CD4-positive, alpha-beta T cell treated with Interleukin-17A for 4 hours (primary cell): ENCODE data around the gene TAX1BP1.
"Not testable (repeated sequence)": the region's sequence is repeated elsewhere in the genome, so short reads cannot be mapped to it uniquely, and the experiment has no call there.

Experiments used
- DNase-seq: peaks from one replicate; pipeline ENCODE4 v3.0.0-alpha.2; 2020; ENCODE audit warnings: mixed read lengths

TAX1BP1 gene

DNA sequence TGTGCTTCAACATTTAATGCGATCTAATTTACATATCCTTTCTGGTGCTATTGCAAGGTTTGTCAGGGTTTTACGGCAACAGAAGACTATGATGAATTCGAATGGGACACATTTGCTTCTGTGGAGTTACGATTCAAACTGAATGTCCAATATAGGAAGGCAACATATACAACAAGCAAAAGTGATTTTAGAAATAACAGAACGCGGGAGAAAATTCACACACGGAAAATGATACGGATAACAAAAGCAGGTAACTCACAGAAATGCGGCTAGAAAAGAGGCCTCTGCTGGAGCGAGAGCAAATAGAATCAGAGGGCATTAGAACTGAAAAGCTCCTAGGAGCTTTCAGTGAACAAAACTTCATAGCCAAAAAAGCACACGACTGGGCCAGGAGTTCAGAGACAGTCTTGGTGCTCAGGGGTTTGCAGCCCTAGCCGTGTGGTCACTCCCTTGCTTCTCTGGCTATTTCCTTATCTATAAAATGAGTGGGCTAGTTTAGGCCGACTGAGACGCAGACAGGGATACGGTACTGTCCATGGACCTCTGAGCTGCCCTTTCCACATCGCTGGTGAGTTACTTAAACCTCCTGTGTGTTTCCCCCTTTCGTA, 557 bp upstream of the TAX1BP1 start:
- DNase-seq, result no peak

DNA sequence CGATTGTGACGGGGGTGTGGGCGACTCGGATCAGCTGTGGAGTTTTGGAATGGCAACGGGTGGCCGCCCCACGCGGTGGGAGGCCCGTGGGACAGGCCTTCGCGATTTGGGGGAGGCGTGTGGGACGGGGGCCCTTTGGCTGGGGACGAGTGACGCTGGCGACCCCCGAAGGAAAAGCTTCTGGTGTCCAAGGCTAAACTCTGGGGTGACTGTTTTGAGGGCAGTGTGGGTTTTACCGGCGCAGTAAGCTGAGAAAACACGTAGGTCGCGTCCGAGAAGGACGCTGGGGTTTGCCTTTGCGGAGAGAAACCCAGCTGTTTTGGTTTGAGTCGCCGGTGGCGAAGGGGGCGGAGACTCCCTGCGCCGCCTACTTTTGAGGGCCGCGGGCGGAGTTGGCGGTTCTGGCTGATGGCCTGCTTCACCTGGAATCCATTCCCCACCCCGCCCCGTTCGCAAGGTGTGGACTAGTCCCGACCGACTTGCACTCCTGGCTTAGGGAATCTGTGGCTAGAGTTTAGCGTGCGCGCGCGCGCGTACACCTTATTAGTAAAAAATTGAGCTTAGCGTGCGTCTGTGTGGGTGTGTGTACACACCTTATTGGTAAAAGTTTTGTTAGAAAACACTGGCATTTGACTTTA, 606 bp downstream of the TAX1BP1 start:
- peak; percentile 87 for DNase-seq

DNA sequence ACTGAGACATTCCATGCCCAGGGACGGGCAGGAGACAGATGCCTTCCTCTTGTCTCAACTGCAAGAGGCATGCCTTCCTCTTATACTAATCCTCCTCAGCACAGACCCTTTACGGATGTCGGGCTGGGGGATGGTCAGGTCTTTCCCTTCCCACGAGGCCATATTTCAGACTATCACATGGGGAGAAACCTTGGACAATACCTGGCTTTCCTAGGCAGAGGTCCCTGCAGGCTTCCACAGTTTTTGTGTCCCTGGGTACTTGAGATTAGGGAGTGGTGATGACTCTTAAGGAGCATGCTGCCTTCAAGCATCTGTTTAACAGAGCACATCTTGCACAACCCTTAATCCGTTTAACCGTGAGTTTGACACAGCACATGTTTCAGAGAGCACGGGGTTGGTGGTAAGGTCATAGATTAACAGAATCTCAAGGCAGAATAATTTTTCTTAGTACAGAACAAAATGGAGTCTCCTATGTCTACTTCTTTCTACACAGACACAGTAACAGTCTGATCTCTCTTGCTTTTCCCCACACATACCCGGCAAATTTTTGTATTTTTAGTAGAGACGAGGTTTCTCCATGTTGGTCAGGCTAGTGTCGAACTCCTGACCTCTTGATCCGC, 2.2 kb downstream of the TAX1BP1 start:
- DNase-seq, result not testable (repeated sequence)

DNA sequence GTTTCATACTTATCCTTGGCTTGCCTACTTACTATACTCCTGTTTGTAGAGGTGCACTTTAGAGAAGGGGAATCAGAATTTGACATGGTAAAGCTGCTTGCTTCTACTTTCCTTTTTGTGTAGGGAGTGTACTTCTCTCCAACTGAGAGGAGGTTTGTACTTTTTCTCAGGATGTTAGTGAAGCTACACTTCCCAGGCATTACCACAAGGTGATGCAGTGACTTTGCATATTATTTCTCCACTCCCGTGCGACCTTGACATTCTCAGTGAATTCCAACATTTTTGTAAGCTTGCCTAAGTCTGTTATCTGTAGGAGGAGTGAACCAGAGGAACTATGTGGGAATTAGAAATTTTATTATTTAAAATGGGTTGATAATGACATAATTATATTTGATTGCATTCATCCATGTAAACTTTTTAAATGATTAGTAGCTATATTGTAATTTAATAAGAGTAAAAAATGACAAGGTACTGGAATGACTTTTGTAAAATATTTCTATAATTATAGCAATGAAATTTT, 5.2 kb downstream of the TAX1BP1 start:
- no peak for DNase-seq

DNA sequence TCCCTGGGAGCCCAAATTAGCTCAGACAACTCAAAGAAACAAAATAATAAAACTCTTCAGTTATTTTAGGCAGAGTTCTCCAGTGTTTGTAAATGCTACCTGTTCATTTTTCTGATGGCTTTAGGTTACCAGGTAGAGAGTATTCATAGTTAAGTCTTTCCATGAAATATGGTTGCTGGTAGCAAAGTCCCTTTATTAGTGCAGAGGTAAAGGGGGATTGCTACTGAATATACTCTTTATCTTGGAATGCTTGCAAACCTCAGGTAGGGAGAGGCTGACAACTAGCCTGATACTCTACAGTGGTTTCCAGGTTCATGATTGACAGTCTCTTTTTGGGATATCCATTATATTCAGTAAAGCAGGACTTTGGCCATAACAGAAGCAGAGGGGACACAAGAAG, 6.5 kb downstream of the TAX1BP1 start:
- DNase-seq, result no peak

DNA sequence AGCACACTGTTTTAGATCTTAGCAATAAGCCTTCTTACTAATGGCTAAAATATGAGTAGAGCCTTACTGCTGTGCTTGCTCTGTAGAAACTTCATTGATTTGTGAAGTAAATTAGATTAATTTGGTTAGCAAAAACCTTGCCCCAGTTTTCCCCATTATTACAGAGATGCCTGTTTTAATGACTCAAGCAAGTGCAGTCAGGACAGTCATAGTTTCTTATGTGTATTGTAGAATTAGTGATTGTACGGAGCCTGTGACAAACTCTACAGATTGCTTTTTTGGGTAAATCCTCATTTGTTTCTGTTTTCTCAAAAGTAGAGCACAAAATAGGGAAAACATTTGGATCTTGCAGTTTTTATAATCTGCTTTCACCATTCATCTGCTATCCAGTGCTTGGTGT, 7.0 kb downstream of the TAX1BP1 start:
- DNase-seq, result no peak

DNA sequence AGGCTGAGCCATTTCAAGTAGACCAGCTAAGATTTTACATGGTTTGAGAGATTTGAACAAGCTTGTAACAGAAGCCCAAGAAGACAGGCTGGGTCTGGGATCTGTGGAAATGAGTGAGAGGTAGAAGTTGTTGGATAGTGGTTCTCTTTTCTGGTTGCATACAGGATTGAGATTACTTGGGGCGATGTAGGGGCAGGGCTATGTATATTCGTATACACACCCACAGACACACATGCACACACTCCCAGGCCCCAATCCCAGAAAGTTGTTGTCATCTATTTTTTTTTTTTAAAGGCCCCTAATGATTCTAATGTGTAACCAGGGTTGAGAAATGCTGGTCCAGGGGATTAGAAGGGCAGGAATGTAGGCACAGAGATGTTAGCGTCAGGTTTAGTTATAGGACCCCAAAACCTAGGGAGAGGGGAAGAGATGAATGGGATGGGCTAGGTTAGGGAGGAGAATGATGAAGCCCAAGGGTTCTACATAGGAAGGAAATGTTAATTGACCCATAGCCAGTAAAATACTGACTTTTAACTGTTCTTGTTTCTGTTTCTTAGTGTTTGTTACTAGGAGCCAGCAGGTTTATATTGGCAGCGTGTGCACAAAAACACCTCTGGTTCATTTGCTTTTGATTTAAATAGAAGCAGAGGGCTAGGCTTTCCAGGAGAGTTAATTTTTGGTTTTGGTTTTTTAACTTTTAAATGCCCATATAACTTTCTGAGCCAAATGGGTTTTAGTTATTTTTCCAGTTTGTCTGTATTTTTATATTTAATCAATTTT, 7.8 kb downstream of the TAX1BP1 start:
- DNase-seq, result no peak

DNA sequence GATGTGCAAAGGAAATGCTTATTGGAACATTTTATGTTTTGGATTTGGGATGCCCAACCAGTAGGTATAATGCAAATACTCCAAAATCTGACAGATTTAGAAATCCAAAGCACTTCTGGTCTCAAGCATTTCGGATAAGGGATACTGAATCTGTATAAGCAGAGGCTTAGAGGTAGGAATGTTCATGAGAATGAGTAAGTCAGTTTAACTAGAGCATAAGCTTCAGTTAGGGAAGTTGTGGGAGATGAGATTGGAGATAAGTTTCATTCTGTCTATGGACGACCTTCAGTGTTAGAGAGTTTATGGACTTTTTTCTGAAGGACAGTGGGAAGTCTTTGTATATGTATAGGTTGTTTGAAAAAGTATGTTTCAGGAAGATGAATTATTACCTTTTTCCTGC, 10.4 kb downstream of the TAX1BP1 start:
- no peak for DNase-seq

DNA sequence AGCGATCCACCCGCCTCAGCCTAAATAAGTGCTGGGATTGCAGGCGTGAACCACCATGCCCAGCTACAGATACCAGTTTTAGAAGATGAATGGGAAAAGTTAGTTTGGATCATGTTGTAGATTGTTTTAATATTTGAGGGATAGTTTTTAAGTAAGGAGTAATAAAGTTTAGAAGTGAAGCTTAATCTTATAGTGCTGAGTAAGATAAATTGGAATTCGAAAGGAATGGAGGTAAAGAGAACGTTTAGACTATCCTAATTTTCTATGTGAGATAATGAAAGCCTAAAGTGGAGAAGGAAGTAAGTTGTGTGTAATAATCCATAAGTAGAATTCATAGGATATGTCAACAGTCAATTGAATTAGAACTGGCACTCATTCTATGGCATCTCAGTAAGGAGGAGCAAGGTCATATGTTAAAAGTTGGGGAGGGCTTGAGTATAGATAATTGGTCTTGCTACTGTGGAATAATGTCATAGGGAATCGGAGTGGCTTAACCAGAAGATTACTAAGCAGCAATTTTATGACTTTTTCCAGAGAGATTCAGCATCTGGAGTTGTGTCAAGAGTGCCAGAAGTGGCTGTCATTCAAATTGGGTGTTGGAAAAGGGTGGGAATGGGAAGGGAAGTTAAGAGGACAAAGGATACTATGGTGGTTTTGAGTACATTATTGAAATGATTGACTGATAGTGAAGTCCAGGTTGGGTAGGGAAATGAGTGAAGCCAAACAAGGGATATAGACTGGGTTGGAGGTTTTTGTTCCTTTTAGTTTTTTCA, 12.1 kb downstream of the TAX1BP1 start:
- no peak for DNase-seq

DNA sequence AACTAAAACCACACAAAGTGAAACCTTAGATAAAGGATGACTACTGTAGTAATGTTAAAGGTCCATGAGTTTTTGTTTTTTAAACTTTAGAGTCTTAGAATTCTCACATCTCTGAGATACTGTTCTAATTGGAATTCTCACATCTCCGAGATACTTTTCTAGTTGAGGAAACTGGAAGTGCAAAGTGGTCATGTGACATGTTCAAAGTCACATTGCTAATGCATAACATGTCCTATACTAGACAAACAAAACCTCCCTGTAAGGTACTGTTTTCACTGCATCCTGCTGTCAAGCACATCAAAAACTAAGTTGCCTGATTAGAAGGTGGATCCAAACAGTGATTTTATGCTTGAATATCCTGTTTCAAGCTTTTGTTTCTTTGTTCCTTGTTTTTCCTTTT, 13.9 kb downstream of the TAX1BP1 start:
- DNase-seq, result no peak

DNA sequence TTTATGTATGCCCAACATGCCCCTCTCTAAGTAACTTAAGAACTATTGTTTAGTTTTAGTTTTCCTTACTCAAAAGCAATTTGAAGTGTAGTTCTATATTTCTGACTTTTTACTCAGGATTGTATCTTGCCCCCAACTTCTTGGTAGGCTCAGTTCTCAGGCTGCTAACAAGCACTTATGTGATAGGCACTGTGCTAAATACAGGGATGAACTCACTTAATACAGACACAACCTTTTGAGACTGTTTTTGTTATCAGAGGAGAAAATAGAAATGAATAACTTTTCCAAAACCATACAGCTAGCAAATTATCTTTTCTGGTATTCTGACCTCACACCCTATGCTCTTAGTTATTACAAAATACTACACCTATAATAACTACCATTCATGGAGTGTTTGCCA, 16.3 kb downstream of the TAX1BP1 start:
- DNase-seq, result no peak

DNA sequence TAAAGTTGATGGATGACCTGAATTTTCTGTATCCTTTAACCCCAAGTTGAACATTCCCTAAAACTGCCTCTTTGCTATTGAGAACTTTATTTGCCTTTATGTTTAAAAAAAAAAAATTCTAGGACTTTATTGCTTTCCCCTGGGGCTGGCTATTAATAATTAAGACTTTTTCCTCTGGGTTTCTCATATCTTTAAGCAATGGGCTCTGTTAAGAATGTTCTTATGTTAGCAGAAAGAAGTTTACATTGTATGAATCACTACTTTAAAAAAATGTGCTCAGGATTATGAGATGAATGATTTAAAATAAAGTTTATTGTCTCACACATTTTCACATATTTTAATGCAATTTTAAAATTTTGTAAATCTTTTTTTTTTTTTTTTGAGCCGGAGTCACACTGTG, 19.5 kb downstream of the TAX1BP1 start:
- DNase-seq, result no peak

DNA sequence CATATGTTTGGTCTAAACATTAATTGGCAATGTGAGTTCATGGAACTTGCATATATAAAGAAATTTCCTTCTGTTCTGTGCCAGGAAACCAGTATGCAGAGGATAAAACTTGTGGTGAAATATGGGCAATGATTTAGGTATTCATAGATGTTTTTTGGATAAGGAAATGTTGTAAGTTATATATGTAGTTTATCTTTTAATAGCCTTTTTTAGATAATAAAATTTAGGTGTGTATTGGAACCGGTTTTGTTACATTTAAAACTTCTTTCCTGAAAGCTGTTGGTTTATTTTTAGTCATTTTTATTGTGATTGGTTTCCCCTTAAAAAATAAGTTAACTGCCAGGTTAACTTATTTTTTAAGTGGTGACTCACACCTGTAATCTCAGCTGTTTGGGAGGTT, 22.1 kb downstream of the TAX1BP1 start:
- DNase-seq, result no peak

DNA sequence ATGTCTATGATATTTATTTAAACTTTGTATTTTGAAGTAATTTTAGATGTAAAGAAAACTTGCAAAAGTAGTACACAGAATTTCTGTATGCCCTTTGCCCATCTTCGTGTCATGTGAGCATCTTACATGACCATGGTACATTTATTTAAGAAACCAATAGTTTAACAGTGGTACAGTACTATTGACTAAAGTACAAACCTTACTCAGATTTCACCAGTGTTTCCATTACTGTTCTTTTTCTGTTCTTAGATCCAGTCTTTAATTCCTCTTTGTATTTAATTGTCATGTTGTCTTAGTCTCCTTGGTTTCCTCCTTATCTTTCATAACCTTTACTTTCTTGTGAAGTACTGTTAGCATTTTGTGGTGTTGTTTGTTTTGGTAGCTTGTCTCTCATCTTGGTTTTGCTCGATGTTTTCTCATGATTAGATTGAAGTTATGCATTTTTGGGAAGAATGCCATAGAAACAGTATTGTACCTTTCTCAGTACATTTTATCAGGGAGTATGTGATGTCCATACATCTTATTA, 24.1 kb downstream of the TAX1BP1 start:
- no peak for DNase-seq

DNA sequence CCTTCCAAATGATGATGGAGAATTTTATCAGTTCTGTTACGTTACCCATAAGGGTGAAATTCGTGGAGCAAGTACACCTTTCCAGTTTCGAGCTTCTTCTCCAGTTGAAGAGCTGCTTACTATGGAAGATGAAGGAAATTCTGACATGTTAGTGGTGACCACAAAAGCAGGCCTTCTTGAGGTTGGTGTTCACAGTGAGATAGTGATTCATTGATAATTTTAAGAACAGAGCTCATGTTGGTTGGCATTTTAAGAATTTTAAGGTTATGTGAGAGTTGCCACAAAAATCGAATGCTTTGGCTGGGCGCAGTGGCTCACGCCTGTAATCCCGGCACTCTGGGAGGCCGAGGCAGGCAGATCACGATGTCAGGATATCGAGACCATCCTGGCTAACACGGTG, 25.9 kb downstream of the TAX1BP1 start:
- no peak for DNase-seq

DNA sequence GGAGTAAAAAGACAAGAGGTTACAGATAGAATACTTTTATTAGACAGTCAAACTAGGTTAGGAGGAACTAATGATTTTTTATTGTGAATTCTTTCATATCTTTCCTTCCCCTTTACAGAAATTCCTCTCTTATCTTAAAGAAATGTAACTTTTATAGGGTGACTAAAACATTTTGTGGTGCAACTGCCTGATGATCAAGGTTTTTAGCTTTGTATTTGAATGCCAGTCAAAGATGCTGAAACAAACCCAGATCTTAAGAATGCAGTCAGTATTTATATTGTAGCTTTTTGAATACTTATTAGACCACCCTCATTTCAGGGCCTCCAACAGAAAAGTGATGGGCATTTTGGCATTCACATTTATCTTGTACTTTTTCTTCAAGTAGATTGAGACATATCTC, 27.4 kb downstream of the TAX1BP1 start:
- DNase-seq, result no peak

DNA sequence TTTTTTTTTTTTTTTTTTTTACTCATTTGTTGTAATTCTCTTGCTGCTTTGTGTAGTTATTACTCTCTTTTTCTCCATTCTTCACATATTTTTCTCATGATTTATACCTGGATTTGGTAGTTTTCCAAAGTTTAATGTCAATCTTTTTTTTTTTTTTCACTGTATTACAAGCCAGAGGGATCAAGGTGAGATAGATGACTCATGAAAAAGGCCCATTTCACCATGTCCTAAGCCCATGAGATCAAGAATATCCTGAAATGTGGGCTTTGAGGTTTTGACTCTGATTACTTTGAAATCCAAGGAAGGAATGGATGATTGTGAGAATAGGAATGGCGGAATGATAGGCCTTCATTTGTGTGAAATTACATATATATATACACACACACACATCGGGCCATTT, 31.1 kb downstream of the TAX1BP1 start:
- no peak for DNase-seq

DNA sequence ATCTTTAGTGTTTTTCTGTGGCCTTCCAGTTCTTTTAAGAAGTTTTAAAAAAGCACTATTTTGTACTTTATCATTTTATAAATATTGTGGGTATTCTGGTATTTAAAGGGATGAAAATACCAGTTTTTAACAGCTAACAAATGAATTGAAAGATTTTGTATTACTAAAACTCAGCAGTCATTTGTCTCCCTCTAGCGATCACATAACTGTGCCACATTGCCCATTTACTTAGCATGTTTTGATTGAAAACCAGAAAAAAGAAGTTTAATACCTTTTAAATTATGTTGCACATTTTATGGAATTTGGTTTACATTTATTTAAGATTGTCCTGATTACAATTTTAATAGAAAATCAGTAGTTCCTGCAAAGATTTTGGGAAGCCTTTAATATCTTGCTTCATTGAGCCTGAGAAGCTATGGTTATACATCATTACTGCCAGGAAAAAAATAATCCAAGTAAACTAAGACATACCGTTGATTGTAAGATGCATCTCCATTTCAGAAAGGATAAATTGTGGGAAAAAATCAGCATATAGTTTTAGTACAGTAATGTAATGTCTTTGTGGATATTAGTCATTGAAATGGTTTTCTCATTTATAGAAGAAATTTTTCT, 34.9 kb downstream of the TAX1BP1 start:
- DNase-seq, result no peak

DNA sequence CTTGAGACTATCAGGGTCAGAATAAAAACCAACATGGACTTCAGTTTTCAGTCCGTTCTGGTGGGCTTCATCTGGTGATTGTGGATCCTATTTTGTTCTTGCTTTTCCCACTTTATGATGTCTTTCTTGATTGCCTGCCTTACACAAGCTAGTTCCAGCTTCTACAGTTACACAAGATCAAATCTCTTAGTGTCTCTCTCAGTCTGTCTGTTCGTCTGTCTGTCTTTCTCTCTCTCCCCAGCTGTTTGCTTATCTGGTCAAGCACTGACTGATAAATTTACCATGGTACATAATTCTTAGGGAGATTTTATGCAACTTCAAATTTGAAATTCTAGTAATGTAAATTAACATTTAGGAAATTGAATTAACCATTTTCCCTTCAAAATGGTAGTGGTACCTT, 35.8 kb downstream of the TAX1BP1 start:
- DNase-seq, result no peak

DNA sequence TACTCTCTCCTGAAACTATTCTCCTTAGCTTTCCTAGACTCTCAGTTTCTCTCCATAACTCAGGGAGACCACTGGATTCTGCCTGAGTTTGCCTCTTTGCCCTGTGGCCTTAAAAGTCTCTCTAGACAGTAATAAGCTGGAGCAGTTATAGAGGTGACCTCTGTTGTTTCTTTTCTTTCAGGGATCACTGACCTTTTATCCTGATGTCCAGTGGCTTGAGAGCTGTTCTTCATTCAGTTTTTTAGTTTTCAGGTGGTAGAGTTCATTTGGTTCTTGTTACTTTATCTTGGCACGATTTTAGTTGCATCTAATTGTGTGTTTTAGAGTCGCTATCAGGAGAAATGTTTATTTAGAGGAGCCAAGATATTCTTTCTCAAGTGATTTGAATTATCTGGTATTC, 37.7 kb downstream of the TAX1BP1 start:
- no peak for DNase-seq

DNA sequence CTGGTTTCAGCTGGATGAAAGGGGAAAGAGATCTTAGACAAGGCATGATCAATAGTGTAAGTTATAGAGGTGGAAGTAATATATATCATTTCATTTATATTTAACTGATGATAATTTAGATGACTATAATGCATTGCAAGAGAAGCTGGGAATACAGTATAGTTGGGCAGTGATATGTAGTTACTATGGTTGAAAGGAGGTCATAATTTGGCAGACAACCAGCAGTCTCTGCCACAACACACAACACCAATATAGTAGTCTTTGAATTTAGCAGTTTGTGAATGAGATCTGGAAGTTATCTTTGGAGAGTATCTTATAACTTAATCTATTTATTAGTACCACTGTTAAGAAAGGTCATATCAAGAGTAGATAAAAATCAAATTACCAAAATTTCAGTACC, 39.9 kb downstream of the TAX1BP1 start:
- no peak for DNase-seq

DNA sequence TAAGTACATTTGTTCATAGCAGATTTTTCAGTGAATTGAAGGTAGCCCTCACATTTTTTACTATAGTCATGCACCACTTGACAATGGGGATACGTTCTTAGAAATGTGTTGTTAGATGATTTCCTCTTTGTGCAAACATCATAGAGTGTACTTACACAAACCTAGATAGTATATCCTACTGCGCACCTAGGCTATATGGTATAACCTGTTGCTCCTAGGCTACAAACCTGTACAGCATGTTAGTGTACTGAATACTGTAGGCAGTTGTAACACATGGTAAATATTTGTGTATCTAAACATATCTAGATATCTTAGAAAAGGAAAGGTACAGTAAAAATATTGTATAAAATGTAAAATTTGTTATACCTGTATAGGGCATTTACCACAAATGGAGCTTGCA, 41.2 kb downstream of the TAX1BP1 start:
- DNase-seq, result no peak
